ENCODE results near the gene AVEN. TPM values are rescaled to one million over a fixed set of nuclear protein-coding genes. Genes with fewer than 3 reads are reported as not detected.

AVEN gene
- total RNA-seq, 3 donors from 2014 or later (not counting 1 experiment from before 2014, with no cell fraction given), result 9.8 to 11.8 (median 9.9) TPM

DNA sequence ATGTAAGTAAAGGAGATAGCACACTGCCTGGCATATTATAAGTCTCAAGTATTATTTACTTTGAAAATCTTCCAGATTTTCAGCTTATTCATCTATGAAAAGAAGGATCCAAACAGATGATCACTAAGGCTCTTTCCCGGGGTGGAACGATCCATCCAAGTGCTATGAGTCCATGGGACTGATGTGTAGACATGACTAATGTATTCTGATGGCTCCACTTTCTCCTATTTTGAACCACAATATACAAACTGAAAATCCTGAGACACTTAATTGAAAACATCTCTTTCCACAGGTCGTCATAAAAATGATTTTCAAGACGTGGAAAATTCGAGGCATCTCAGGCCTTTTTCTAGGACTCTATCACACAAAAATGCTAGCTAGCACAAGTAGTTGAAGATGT lies 104.1 kb downstream of the AVEN start:
- TF ChIP-seq CTCF (IDR thresholded peaks at IDR 0.05), result no peak
- 87% methylated on average over 5 of the region's 5 CpGs for WGBS (ENCODE audit: insufficient coverage)
- intact Hi-C loops (cut with micrococcal nuclease), result no loop called here
- Mint-ChIP-seq H3K27me3 (ENCODE audit: low read depth in 2 of 2) (no peaks in the 10 kb centered on the region), H3K36me3 (no peaks in the 10 kb centered on the region), H3K27ac (no peak overlapping the region), H3K4me3 (no peak overlapping the region), H3K9me3 (no peaks in the 10 kb centered on the region), H3K4me1 (peaks cover 0 to 13% of the 10 kb centered on the region in 2 donors)
- H3K27me3 ChIP-seq (ENCODE audit: control insufficient read depth, insufficient read depth, low read length), result no peaks in the 10 kb centered on the region
- H3K9me3 ChIP-seq (ENCODE audit: control insufficient read depth, insufficient read depth, low read length), result no peaks in the 10 kb centered on the region
- H3K4me1 ChIP-seq (ENCODE audit: control insufficient read depth, insufficient read depth, low read length), result no peaks in the 10 kb centered on the region
- ATAC-seq, result no peak
- no peak overlapping the region for H3K27ac ChIP-seq (ENCODE audit: low read length)
- no peaks in the 10 kb centered on the region for H3K36me3 ChIP-seq (ENCODE audit: control insufficient read depth, insufficient read depth, low read length)
- DNase-seq, result no peak
- no peak overlapping the region for H3K4me3 ChIP-seq (ENCODE audit: low read length)

- H3K27ac Mint-ChIP-seq, result no peak overlapping the region
- H3K9me3 Mint-ChIP-seq, result no peaks in the 10 kb centered on the region
- WGBS (ENCODE audit: insufficient coverage), result 89% methylated on average over 3 of the region's 3 CpGs
- H3K4me1 Mint-ChIP-seq, result peaks cover 0 to 13% of the 10 kb centered on the region in 2 donors
- no peaks in the 10 kb centered on the region for H3K27me3 Mint-ChIP-seq (ENCODE audit: low read depth in 2 of 2)
- no peaks in the 10 kb centered on the region for H3K36me3 Mint-ChIP-seq
- H3K36me3 ChIP-seq (ENCODE audit: control insufficient read depth, insufficient read depth, low read length), result no peaks in the 10 kb centered on the region
- no peak for DNase-seq
- no peaks in the 10 kb centered on the region for H3K4me1 ChIP-seq (ENCODE audit: control insufficient read depth, insufficient read depth, low read length)
- H3K27me3 ChIP-seq (ENCODE audit: control insufficient read depth, insufficient read depth, low read length), result no peaks in the 10 kb centered on the region
- intact Hi-C loops (cut with micrococcal nuclease), result no loop called here
- no peak overlapping the region for H3K27ac ChIP-seq (ENCODE audit: low read length)
- no peaks in the 10 kb centered on the region for H3K9me3 ChIP-seq (ENCODE audit: control insufficient read depth, insufficient read depth, low read length)
- H3K4me3 Mint-ChIP-seq, result no peak overlapping the region
- no peak for ATAC-seq
- H3K4me3 ChIP-seq (ENCODE audit: low read length), result no peak overlapping the region
- TF ChIP-seq CTCF (IDR thresholded peaks at IDR 0.05), result no peak
Observed at GRCh38 chr15:33934396-33934795, 104.6 kb downstream of the AVEN start.

GRCh38 chr15:33932734-33933133 lies 106.3 kb downstream of the AVEN start:
- no peak overlapping the region for H3K27ac Mint-ChIP-seq
- DNase-seq (no peak), ATAC-seq (no peak)
- H3K36me3 Mint-ChIP-seq, result no peaks in the 10 kb centered on the region
- H3K4me3 ChIP-seq (ENCODE audit: low read length), result no peak overlapping the region
- no peaks in the 10 kb centered on the region for H3K9me3 ChIP-seq (ENCODE audit: control insufficient read depth, insufficient read depth, low read length)
- no peak overlapping the region for H3K4me3 Mint-ChIP-seq
- no peaks in the 10 kb centered on the region for H3K4me1 ChIP-seq (ENCODE audit: control insufficient read depth, insufficient read depth, low read length)
- H3K36me3 ChIP-seq (ENCODE audit: control insufficient read depth, insufficient read depth, low read length), result no peaks in the 10 kb centered on the region
- TF ChIP-seq CTCF (IDR thresholded peaks at IDR 0.05), result no peak
- no peaks in the 10 kb centered on the region for H3K27me3 Mint-ChIP-seq (ENCODE audit: low read depth in 2 of 2)
- no peaks in the 10 kb centered on the region for H3K27me3 ChIP-seq (ENCODE audit: control insufficient read depth, insufficient read depth, low read length)
- intact Hi-C loops (cut with micrococcal nuclease), result no loop called here
- H3K9me3 Mint-ChIP-seq, result no peaks in the 10 kb centered on the region
- H3K4me1 Mint-ChIP-seq, result peaks cover 0 to 20% of the 10 kb centered on the region in 2 donors
- no peak overlapping the region for H3K27ac ChIP-seq (ENCODE audit: low read length)
- no CpG with 5 or more reads among the region's 2 CpGs for WGBS (ENCODE audit: insufficient coverage)

DNA sequence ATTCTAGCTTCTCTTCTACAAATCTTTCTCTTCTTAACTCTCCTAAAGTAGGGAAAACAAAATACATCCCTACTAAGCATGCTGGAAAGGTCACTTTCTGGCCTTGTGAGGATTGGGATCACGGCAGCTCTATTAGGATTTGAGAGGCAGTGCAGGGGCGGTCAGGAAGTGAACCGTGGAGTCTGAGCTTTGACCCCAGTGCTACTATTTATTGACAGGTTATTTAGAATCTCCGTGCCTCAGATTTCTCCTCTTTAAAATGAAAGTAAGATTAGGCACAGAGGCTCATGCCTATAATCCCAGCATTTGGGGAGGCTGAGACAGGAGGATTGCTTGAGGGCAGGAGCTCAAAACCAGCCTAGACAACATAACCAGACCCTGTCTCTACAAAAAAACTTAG lies 112.7 kb downstream of the AVEN start:
- no peaks in the 10 kb centered on the region for H3K9me3 Mint-ChIP-seq
- 88% methylated on average over 4 of the region's 4 CpGs for WGBS (ENCODE audit: insufficient coverage)
- peaks cover 0 to 9% of the 10 kb centered on the region in 2 donors for H3K4me1 Mint-ChIP-seq
- no peak overlapping the region for H3K4me3 Mint-ChIP-seq
- no peaks in the 10 kb centered on the region for H3K36me3 Mint-ChIP-seq
- H3K9me3 ChIP-seq (ENCODE audit: control insufficient read depth, insufficient read depth, low read length), result no peaks in the 10 kb centered on the region
- DNase-seq (no peak), ATAC-seq (no peak)
- H3K36me3 ChIP-seq (ENCODE audit: control insufficient read depth, insufficient read depth, low read length), result no peaks in the 10 kb centered on the region
- H3K27ac ChIP-seq (ENCODE audit: low read length), result no peak overlapping the region
- no peaks in the 10 kb centered on the region for H3K27me3 ChIP-seq (ENCODE audit: control insufficient read depth, insufficient read depth, low read length)
- H3K4me1 ChIP-seq (ENCODE audit: control insufficient read depth, insufficient read depth, low read length), result no peaks in the 10 kb centered on the region
- no peak overlapping the region for H3K4me3 ChIP-seq (ENCODE audit: low read length)
- intact Hi-C loops (cut with micrococcal nuclease), result no loop called here
- H3K27ac Mint-ChIP-seq, result no peak overlapping the region
- TF ChIP-seq CTCF (IDR thresholded peaks at IDR 0.05), result no peak
- H3K27me3 Mint-ChIP-seq (ENCODE audit: low read depth in 2 of 2), result no peaks in the 10 kb centered on the region

Data from natural killer cell (primary cell).